DOHH2 (cell line): Measurements from ENCODE around the gene RPH3AL.

ENCODE experiments used
- H3F3A ChIP-seq: fragments of 200-600 bp; sonication (generic), shearing (Covaris generic); 2 replicates; pipeline ENCODE4 v1.6.0; 2016; ENCODE audit warnings: antibody characterized with exemption, mild to moderate bottlenecking; ENCODE audit not compliant: control insufficient read depth, insufficient read depth
- H3K27ac ChIP-seq: fragments of 200-600 bp; sonication (generic); 2 replicates; pipeline ENCODE4 v1.5.1; 2014; ENCODE audit warnings: low read depth, mild to moderate bottlenecking, low read length, moderate library complexity
- H3K27me3 ChIP-seq: fragments of 200-600 bp; sonication (generic); 2 replicates; pipeline ENCODE4 v1.6.1; 2014; ENCODE audit warnings: mild to moderate bottlenecking, low read length, mixed read lengths; ENCODE audit not compliant: control insufficient read depth
- H3K36me3 ChIP-seq: fragments of 200-600 bp; sonication (generic); 2 replicates; pipeline ENCODE4 v1.6.1; 2014; ENCODE audit warnings: mild to moderate bottlenecking, low read length, moderate library complexity, mixed read lengths; ENCODE audit not compliant: control insufficient read depth
- H3K4me1 ChIP-seq: fragments of 200-600 bp; sonication (generic); 2 replicates; pipeline ENCODE4 v1.6.1; 2014; ENCODE audit warnings: mild to moderate bottlenecking, low read length, mixed read lengths; ENCODE audit not compliant: control insufficient read depth
- H3K4me2 ChIP-seq: fragments of 200-600 bp; sonication (generic); 2 replicates; pipeline ENCODE4 v1.6.0; 2014; ENCODE audit warnings: mild to moderate bottlenecking, low read length, moderate library complexity
- H3K4me3 ChIP-seq: fragments of 200-600 bp; sonication (generic); 2 replicates; pipeline ENCODE4 v1.5.1; 2014; ENCODE audit warnings: mild to moderate bottlenecking, low read length, mixed read lengths
- H3K79me2 ChIP-seq: fragments of 200-600 bp; sonication (generic); 2 replicates; pipeline ENCODE4 v1.6.1; 2014; ENCODE audit warnings: mild to moderate bottlenecking, low read length, mixed read lengths; ENCODE audit not compliant: control insufficient read depth
- H3K9me2 ChIP-seq: fragments of 200-600 bp; sonication (generic); replicated peaks from 2 replicates; pipeline ENCODE4 v1.6.1; 2014; ENCODE audit warnings: mild to moderate bottlenecking, low read length, mixed read lengths; ENCODE audit not compliant: control insufficient read depth
- H3K9me3 ChIP-seq: fragments of 200-600 bp; sonication (generic); 2 replicates; pipeline ENCODE4 v1.6.1; 2014; ENCODE audit warnings: antibody characterized with exemption, low read length, mixed read lengths; ENCODE audit not compliant: control insufficient read depth, insufficient read depth
- H4K20me1 ChIP-seq: fragments of 200-600 bp; sonication (generic); 2 replicates; pipeline ENCODE4 v1.6.0; 2014; ENCODE audit warnings: low read depth, mild to moderate bottlenecking, antibody characterized with exemption, low read length, moderate library complexity; ENCODE audit not compliant: control insufficient read depth, insufficient read depth
- CTCF ChIP-seq: fragments of 200-600 bp; sonication (generic); IDR thresholded peaks from one replicate; pipeline ENCODE4 v1.5.1; 2014; ENCODE audit warnings: antibody characterized with exemption, mild to moderate bottlenecking, low read depth, low read length; ENCODE audit not compliant: poor library complexity, severe bottlenecking
- EZH2phosphoT487 ChIP-seq: fragments of 200-600 bp; sonication (generic); IDR thresholded peaks from 2 replicates; pipeline ENCODE4 v1.6.1; 2017; ENCODE audit warnings: borderline replicate concordance, mild to moderate bottlenecking, antibody characterized with exemption, low read length, moderate library complexity, mixed read lengths

Gene RPH3AL

GRCh38 chr17:382644-383533 lies 30.3 kb upstream of the RPH3AL start:
- no peak for TF ChIP-seq EZH2phosphoT487
- no peak for TF ChIP-seq CTCF

GRCh38 chr17:381941-382643 lies 29.5 kb upstream of the RPH3AL start:
- Histone ChIP-seq H3K4me3 (no peak overlapping the region), H3K9me3 (no peaks in the 10 kb centered on the region), H3K4me1 (peaks cover 9% of the 10 kb centered on the region), H3K27ac (no peak overlapping the region), H3F3A (no peaks in the 10 kb centered on the region), H4K20me1 (no peaks in the 10 kb centered on the region), H3K79me2 (no peaks in the 10 kb centered on the region), H3K9me2 (no peaks in the 10 kb centered on the region), H3K27me3 (peaks cover 6% of the 10 kb centered on the region), H3K36me3 (no peaks in the 10 kb centered on the region), H3K4me2 (no peak overlapping the region)
- no peak for TF ChIP-seq EZH2phosphoT487
- no peak for TF ChIP-seq CTCF

More at GRCh38 chr17:382644-383533, 30.3 kb upstream of the RPH3AL start:
- Histone ChIP-seq H4K20me1 (no peaks in the 10 kb centered on the region), H3K36me3 (no peaks in the 10 kb centered on the region), H3K4me1 (peaks cover 9% of the 10 kb centered on the region), H3K27me3 (peaks cover 6% of the 10 kb centered on the region), H3K27ac (no peak overlapping the region), H3K9me3 (no peaks in the 10 kb centered on the region), H3K9me2 (no peaks in the 10 kb centered on the region), H3K4me2 (no peak overlapping the region), H3K4me3 (no peak overlapping the region), H3F3A (no peaks in the 10 kb centered on the region), H3K79me2 (no peaks in the 10 kb centered on the region)

- Histone ChIP-seq H3K4me3 (no peak overlapping the region), H3K27me3 (peaks cover 6% of the 10 kb centered on the region), H3K4me2 (no peak overlapping the region), H3F3A (no peaks in the 10 kb centered on the region), H3K27ac (no peak overlapping the region), H3K4me1 (peaks cover 9% of the 10 kb centered on the region), H3K9me3 (no peaks in the 10 kb centered on the region), H3K9me2 (no peaks in the 10 kb centered on the region), H4K20me1 (no peaks in the 10 kb centered on the region), H3K79me2 (no peaks in the 10 kb centered on the region), H3K36me3 (no peaks in the 10 kb centered on the region)
- no peak for TF ChIP-seq CTCF
- TF ChIP-seq EZH2phosphoT487 = no peak
These were observed 28.9 kb upstream of the RPH3AL start for GRCh38 chr17:381516-381915.
